SHP77 treated with DMSO at 0.1 percent for 48 hours (cell line): ENCODE results near the gene MARCHF4.
"Not testable (repeated sequence)": the region's sequence is repeated elsewhere in the genome, so short reads cannot be mapped to it uniquely, and the experiment has no call there.

Experiments used
- DNase-seq: peaks from one replicate; lab custom pipeline; 2025; lab: John Stamatoyannopoulos, UW

MARCHF4 gene

GRCh38 chr2:216391401-216391800 lies 19.1 kb upstream of the MARCHF4 start:
- DNase-seq, result no peak

GRCh38 chr2:216389570-216389969 lies 17.3 kb upstream of the MARCHF4 start:
- no peak for DNase-seq

- no peak for DNase-seq
Observed at GRCh38 chr2:216388046-216388884, 16.0 kb upstream of the MARCHF4 start.

- DNase-seq, result no peak
Observed at GRCh38 chr2:216387262-216387661, 15.0 kb upstream of the MARCHF4 start.

GRCh38 chr2:216385478-216385877 lies 13.2 kb upstream of the MARCHF4 start:
- no peak for DNase-seq

- DNase-seq, result not testable (repeated sequence)
Observed at GRCh38 chr2:216384409-216384808, 12.1 kb upstream of the MARCHF4 start.

- no peak for DNase-seq
Observed at GRCh38 chr2:216379977-216380376, 7.7 kb upstream of the MARCHF4 start.

GRCh38 chr2:216375286-216375685 lies 3.0 kb upstream of the MARCHF4 start:
- no peak for DNase-seq

GRCh38 chr2:216373896-216374295 lies 1.6 kb upstream of the MARCHF4 start:
- no peak for DNase-seq

- no peak for DNase-seq
Observed at GRCh38 chr2:216372761-216373291, 543 bp upstream of the MARCHF4 start.

GRCh38 chr2:216370961-216371712 lies 1.1 kb downstream of the MARCHF4 start:
- no peak for DNase-seq

GRCh38 chr2:216369821-216370220 lies 2.5 kb downstream of the MARCHF4 start:
- DNase-seq, result no peak

GRCh38 chr2:216366777-216367471 lies 5.4 kb downstream of the MARCHF4 start:
- no peak for DNase-seq

- no peak for DNase-seq
Observed at GRCh38 chr2:216365518-216365917, 6.8 kb downstream of the MARCHF4 start.

GRCh38 chr2:216363221-216363620 lies 9.1 kb downstream of the MARCHF4 start:
- DNase-seq, result no peak

- no peak for DNase-seq
Observed at GRCh38 chr2:216362730-216363129, 9.6 kb downstream of the MARCHF4 start.

- DNase-seq, result no peak
Observed at GRCh38 chr2:216355711-216356110, 16.6 kb downstream of the MARCHF4 start.

- DNase-seq, result no peak
Observed at GRCh38 chr2:216354306-216354705, 18.0 kb downstream of the MARCHF4 start.

- DNase-seq, result no peak
Observed at GRCh38 chr2:216352653-216353270, 19.5 kb downstream of the MARCHF4 start.

GRCh38 chr2:216351172-216351925 lies 20.9 kb downstream of the MARCHF4 start:
- no peak for DNase-seq

GRCh38 chr2:216350214-216350791 lies 22.0 kb downstream of the MARCHF4 start:
- DNase-seq, result no peak
